GM23338 (cell line): Measurements from ENCODE around the gene PUM2. TPM values are rescaled to one million over a fixed set of nuclear protein-coding genes. Genes with fewer than 3 reads are reported as not detected.

Experiments
- ATAC-seq: fragments of 200-7000 bp; cut with Tn5 transposase; 3 replicates; pipeline ENCODE4 v1.9.1; 2020
- DNase-seq: peaks from one replicate; pipeline ENCODE4 v3.0.0-alpha.2; 2015; ENCODE audit warnings: low spot score
- H2AFZ ChIP-seq: fragments of 200-600 bp; sonication (generic); 2 replicates; pipeline ENCODE4 v1.8.0; 2016; ENCODE audit warnings: antibody characterized with exemption, mild to moderate bottlenecking, moderate library complexity
- H3F3A ChIP-seq: fragments of 200-600 bp; sonication (generic); replicated peaks from 2 replicates; pipeline ENCODE4 v1.8.0; 2017; ENCODE audit warnings: antibody characterized with exemption, mixed run types, low read depth
- H3K27ac ChIP-seq: fragments of 200-600 bp; sonication (generic); 2 replicates; pipeline ENCODE4 v1.6.1; 2016; ENCODE audit warnings: low read depth
- H3K27me3 ChIP-seq: fragments of 200-600 bp; sonication (generic); 2 replicates; pipeline ENCODE4 v1.8.0; 2016; ENCODE audit warnings: mild to moderate bottlenecking, mixed run types, moderate library complexity; ENCODE audit not compliant: insufficient read depth
- H3K36me3 ChIP-seq: fragments of 200-600 bp; sonication (generic); 2 replicates; pipeline ENCODE4 v1.8.0; 2016; ENCODE audit warnings: mild to moderate bottlenecking; ENCODE audit not compliant: insufficient read depth
- H3K4me1 ChIP-seq: fragments of 200-600 bp; sonication (generic); 2 replicates; pipeline ENCODE4 v1.8.0; 2016; ENCODE audit warnings: mild to moderate bottlenecking, moderate library complexity; ENCODE audit not compliant: insufficient read depth
- H3K4me2 ChIP-seq: fragments of 200-600 bp; sonication (generic); 2 replicates; pipeline ENCODE4 v1.7.1; 2017; ENCODE audit warnings: mixed run types
- H3K4me3 ChIP-seq: fragments of 200-600 bp; sonication (generic); 2 replicates; pipeline ENCODE4 v1.6.1; 2016; ENCODE audit warnings: mixed run types
- H3K79me2 ChIP-seq: fragments of 200-600 bp; sonication (generic); replicated peaks from 2 replicates; pipeline ENCODE4 v1.8.0; 2017; ENCODE audit warnings: mild to moderate bottlenecking; ENCODE audit not compliant: insufficient read depth
- H3K9me2 ChIP-seq: fragments of 200-600 bp; sonication (generic); 2 replicates; pipeline ENCODE4 v1.8.0; 2017; ENCODE audit not compliant: insufficient read depth
- H4K20me1 ChIP-seq: fragments of 200-600 bp; sonication (generic); replicated peaks from 2 replicates; pipeline ENCODE4 v1.8.0; 2017; ENCODE audit warnings: mild to moderate bottlenecking; ENCODE audit not compliant: insufficient read depth
- H3K27ac Mint-ChIP-seq: 2 replicates; pipeline ENCODE4 v1.8.0; 2020; ENCODE audit warnings: inconsistent platforms, mild to moderate bottlenecking, moderate library complexity, mixed read lengths
- H3K27me3 Mint-ChIP-seq: 3 replicates; pipeline ENCODE4 v1.8.0; 2022; ENCODE audit warnings: low read depth, mild to moderate bottlenecking, moderate library complexity, mixed read lengths, inconsistent platforms; ENCODE audit not compliant: insufficient read depth, poor library complexity
- H3K36me3 Mint-ChIP-seq: 3 replicates; pipeline ENCODE4 v1.8.0; 2021; ENCODE audit warnings: low read depth, mild to moderate bottlenecking, inconsistent platforms, moderate library complexity, mixed read lengths
- H3K4me1 Mint-ChIP-seq: 3 replicates; pipeline ENCODE4 v1.8.0; 2020; ENCODE audit warnings: mild to moderate bottlenecking, inconsistent platforms, mixed read lengths
- H3K4me3 Mint-ChIP-seq: 3 replicates; pipeline ENCODE4 v1.8.0; 2021; ENCODE audit warnings: moderate library complexity, mild to moderate bottlenecking, inconsistent platforms, mixed read lengths
- H3K9me3 Mint-ChIP-seq: 3 replicates; pipeline ENCODE4 v1.8.0; 2020; ENCODE audit warnings: moderate library complexity, mild to moderate bottlenecking, inconsistent platforms, mixed read lengths
- CREB1 ChIP-seq: fragments of 250-450 bp; sonication (Bioruptor Pico); IDR thresholded peaks from 2 replicates; pipeline ENCODE4 v1.5.0; 2020; ENCODE audit warnings: low read depth, mild to moderate bottlenecking, moderate library complexity
- CTCF ChIP-seq, 2 experiments: fragments of 200-600 bp in 1 of 2; sonication (generic) in 1 of 2; conservative IDR thresholded peaks; 2 replicates each; pipeline versions ENCODE4 v1.5.1 to v1.6.1; 2016 to 2017; ENCODE audit warnings: antibody characterized with exemption in 2 of 2, low read depth in 2 of 2, mild to moderate bottlenecking in 2 of 2, moderate library complexity in 1 of 2
- ETS1 ChIP-seq: IDR thresholded peaks from 2 replicates; pipeline ENCODE4 v1.6.1; 2016; ENCODE audit warnings: antibody characterized with exemption
- EZH2 ChIP-seq: fragments of 200-600 bp; sonication (generic); IDR thresholded peaks from one replicate; pipeline ENCODE4 v1.8.0; 2017; ENCODE audit warnings: antibody characterized with exemption, mild to moderate bottlenecking, low read depth; ENCODE audit not compliant: unreplicated experiment
- EZH2phosphoT487 ChIP-seq: fragments of 200-600 bp; sonication (generic); IDR thresholded peaks from one replicate; pipeline ENCODE4 v1.8.1; 2018; ENCODE audit warnings: antibody characterized with exemption; ENCODE audit not compliant: unreplicated experiment
- JUNB ChIP-seq: IDR thresholded peaks from one replicate; pipeline ENCODE4 v1.6.1; 2016; ENCODE audit warnings: antibody characterized with exemption; ENCODE audit not compliant: unreplicated experiment
- NANOG ChIP-seq: IDR thresholded peaks from 2 replicates; pipeline ENCODE4 v1.6.1; 2016; ENCODE audit warnings: antibody characterized with exemption, borderline replicate concordance
- POLR2AphosphoS5 ChIP-seq: IDR thresholded peaks from 2 replicates; pipeline ENCODE4 v1.6.1; 2016; ENCODE audit warnings: antibody characterized with exemption, low read depth
- REST ChIP-seq: IDR thresholded peaks from one replicate; pipeline ENCODE4 v1.6.1; 2018; ENCODE audit warnings: antibody characterized with exemption; ENCODE audit not compliant: unreplicated experiment
- STAT1 ChIP-seq: IDR thresholded peaks from one replicate; pipeline ENCODE4 v1.6.1; 2016; ENCODE audit warnings: antibody characterized with exemption; ENCODE audit not compliant: unreplicated experiment
- ZNF114 ChIP-seq: fragments of 250-450 bp; sonication (Bioruptor Pico); IDR thresholded peaks from 2 replicates; pipeline ENCODE4 v1.5.0; 2020; ENCODE audit warnings: mild to moderate bottlenecking, moderate library complexity
- ZNF331 ChIP-seq: fragments of 250-450 bp; sonication (Bioruptor Pico); IDR thresholded peaks from 2 replicates; pipeline ENCODE4 v1.5.0; 2020; ENCODE audit warnings: low read depth, mild to moderate bottlenecking, moderate library complexity
- ZNF462 ChIP-seq: fragments of 250-450 bp; sonication (Bioruptor Pico); IDR thresholded peaks from 2 replicates; pipeline ENCODE4 v1.5.0; 2020; ENCODE audit warnings: mild to moderate bottlenecking, moderate library complexity
- polyA plus RNA-seq: library from polyadenylated mRNA; unstranded; fragments of >200 nt; fragmentation: Nextera tagmentation; extraction: Ambion mirVana; gene quantifications from 2 replicates; pipeline ENCODE4 v1.2.1, GENCODE V29; 2016
- total RNA-seq: library from RNA; depleted of rRNA; stranded (reverse); fragments of >200 nt; shearing (Covaris generic); gene quantifications from 2 replicates; pipeline ENCODE4 v1.2.3, GENCODE V29; 2014

The PUM2 gene
- total and polyA plus RNA-seq, 2 experiments from 2014 or later, result 29.9 to 94.1 TPM

GRCh38 chr2:20220806-20221554 lies 129.7 kb downstream of the PUM2 start:
- no peaks in the 10 kb centered on the region for H3K27me3 ChIP-seq
- no peak overlapping the region for H3K4me3 ChIP-seq
- peaks cover 69% of the 10 kb centered on the region for H3K79me2 ChIP-seq
- H3K9me3 Mint-ChIP-seq, result peaks cover 3% of the 10 kb centered on the region; the same call in 1 of the 3 replicates
- H4K20me1 ChIP-seq, result peaks cover 7% of the 10 kb centered on the region
- H3K36me3 Mint-ChIP-seq, result peaks cover 21% of the 10 kb centered on the region
- peaks cover 21% of the 10 kb centered on the region for H3K4me1 ChIP-seq
- peaks cover 14% of the 10 kb centered on the region for H3K27me3 Mint-ChIP-seq
- peaks cover 38% of the 10 kb centered on the region for H3K4me1 Mint-ChIP-seq
- ATAC-seq (no peak), DNase-seq (no peak)
- no peak for TF ChIP-seq EZH2
- TF ChIP-seq STAT1, result no peak
- TF ChIP-seq JUNB, result no peak
- TF ChIP-seq ZNF462, result no peak
- TF ChIP-seq ETS1, result no peak
- TF ChIP-seq CTCF (conservative IDR thresholded peaks at IDR 0.05; ENCODE audit: low read depth in 2 of 2), result no peak
- no peak for TF ChIP-seq CREB1 (CRISPR knock-in tag)
- TF ChIP-seq ZNF331, result no peak
- no peak for TF ChIP-seq ZNF114 (CRISPR knock-in tag)
- no peak for TF ChIP-seq NANOG
- TF ChIP-seq REST, result no peak
- no peak for TF ChIP-seq POLR2AphosphoS5
- TF ChIP-seq EZH2phosphoT487, result no peak
- no peaks in the 10 kb centered on the region for H3K36me3 ChIP-seq
- peaks cover 5% of the 10 kb centered on the region for H3F3A ChIP-seq
- H3K27ac Mint-ChIP-seq, result no peak overlapping the region
- H2AFZ ChIP-seq, result no peak overlapping the region
- no peak overlapping the region for H3K4me3 Mint-ChIP-seq
- H3K9me2 ChIP-seq, result no peaks in the 10 kb centered on the region
- no peak overlapping the region for H3K4me2 ChIP-seq
- no peak overlapping the region; the same call in 1 of the 2 replicates for H3K27ac ChIP-seq
